Psoas muscle (tissue), 8 donors: Measurements from ENCODE around the gene PRICKLE1. TPM values are rescaled to one million over a fixed set of nuclear protein-coding genes. Genes with fewer than 3 reads are reported as not detected.
A peak's percentile ranks its signal among the peaks of the same experiment; 100 is the strongest.

Experiments
- ATAC-seq, 4 donors: fragments of 200-7000 bp; cut with Tn5 transposase; one replicate each; pipeline ENCODE4 v1.9.1; 2020; ENCODE audit warnings: moderate library complexity in 3 of 4, mild to moderate bottlenecking in 2 of 4
- DNase-seq, 2 donors: peaks; one replicate each; pipeline ENCODE4 v3.0.0-alpha.2; 2020
- H3K27ac ChIP-seq: fragments of 200-600 bp; one replicate; pipeline ENCODE4 v1.8.0; 2022
- H3K27me3 ChIP-seq, 3 donors: fragments of 200-600 bp in 1 of 3; one replicate each; pipeline versions ENCODE4 v1.6.1 to v1.8.0; 2013 to 2022; ENCODE audit warnings: low read length in 2 of 3, mild to moderate bottlenecking in 2 of 3, moderate library complexity in 1 of 3; ENCODE audit not compliant: insufficient read depth in 3 of 3
- H3K36me3 ChIP-seq, 2 donors: fragments of 200-600 bp in 1 of 2; one replicate each; pipeline versions ENCODE4 v1.6.1 to v1.8.0; 2013 to 2022; ENCODE audit warnings: low read depth in 1 of 2, mild to moderate bottlenecking in 1 of 2, moderate library complexity in 1 of 2; ENCODE audit not compliant: insufficient read depth in 1 of 2
- H3K4me1 ChIP-seq: fragments of 200-600 bp; one replicate; pipeline ENCODE4 v1.8.0; 2022
- H3K4me3 ChIP-seq: fragments of 200-600 bp; one replicate; pipeline ENCODE4 v1.8.0; 2022; ENCODE audit warnings: mild to moderate bottlenecking
- H3K9me3 ChIP-seq: fragments of 200-600 bp; one replicate; pipeline ENCODE4 v1.8.0; 2022
- WGBS, 3 donors: extraction: QIAGEN DNeasy Blood & Tissue Kit; methylation state at CpG; one replicate each; pipeline versions ENCODE4 v1.1.6 to v1.1.7; 2013; 5-methylcytosine and 5-hydroxymethylcytosine counted together
- intact Hi-C, 2 donors: fragments of 100-400 bp; cut with DNase I; formaldehyde crosslinking; loops; one replicate each; pipeline versions ENCODE4 v1.11.0 to v1.14.2; 2022
- polyA plus RNA-seq, 3 donors: library from polyadenylated mRNA; stranded (reverse); fragments of 200-250 nt; gene quantifications; one replicate each; pipeline ENCODE4 v1.2.3, GENCODE V29; 2013
- total RNA-seq, 4 donors: library from RNA; stranded (reverse); fragmentation: NEBNext Ultra II Directional in 2 of 4; extraction: Animal tissue kit (Norgen Biotek cat#: 25700) in 2 of 4; gene quantifications; one replicate each; pipeline versions ENCODE4 v1.2.1 to v1.2.4, GENCODE V29; 2021 to 2023
- TF ChIP-seq, protein P1 (sequence below): fragments of 200-600 bp; IDR thresholded peaks from one replicate; pipeline ENCODE4 v1.8.0; 2022; ENCODE audit warnings: antibody characterized with exemption
- donor health status: healthy with polysubstance abuse.
- donor health status: DM: no; HTN: no; CAD: no; lungs with moderate emphysema.
- donor health status: Bipolar disorder and iron deficiency.
- donor health status: healthy.
- donor health status: DM: yes; HTN: yes; CAD: no.
- donor health status: DM: no; HTN: no; CAD: no.
- donor health status: DM: no; HTN: no; CAD: no.
- donor health status: DM: yes; HTN: yes; CAD: no.

Gene PRICKLE1
- total and polyA plus RNA-seq, 7 donors: 0.37 to 7.6 (median 1.7) TPM

DNA sequence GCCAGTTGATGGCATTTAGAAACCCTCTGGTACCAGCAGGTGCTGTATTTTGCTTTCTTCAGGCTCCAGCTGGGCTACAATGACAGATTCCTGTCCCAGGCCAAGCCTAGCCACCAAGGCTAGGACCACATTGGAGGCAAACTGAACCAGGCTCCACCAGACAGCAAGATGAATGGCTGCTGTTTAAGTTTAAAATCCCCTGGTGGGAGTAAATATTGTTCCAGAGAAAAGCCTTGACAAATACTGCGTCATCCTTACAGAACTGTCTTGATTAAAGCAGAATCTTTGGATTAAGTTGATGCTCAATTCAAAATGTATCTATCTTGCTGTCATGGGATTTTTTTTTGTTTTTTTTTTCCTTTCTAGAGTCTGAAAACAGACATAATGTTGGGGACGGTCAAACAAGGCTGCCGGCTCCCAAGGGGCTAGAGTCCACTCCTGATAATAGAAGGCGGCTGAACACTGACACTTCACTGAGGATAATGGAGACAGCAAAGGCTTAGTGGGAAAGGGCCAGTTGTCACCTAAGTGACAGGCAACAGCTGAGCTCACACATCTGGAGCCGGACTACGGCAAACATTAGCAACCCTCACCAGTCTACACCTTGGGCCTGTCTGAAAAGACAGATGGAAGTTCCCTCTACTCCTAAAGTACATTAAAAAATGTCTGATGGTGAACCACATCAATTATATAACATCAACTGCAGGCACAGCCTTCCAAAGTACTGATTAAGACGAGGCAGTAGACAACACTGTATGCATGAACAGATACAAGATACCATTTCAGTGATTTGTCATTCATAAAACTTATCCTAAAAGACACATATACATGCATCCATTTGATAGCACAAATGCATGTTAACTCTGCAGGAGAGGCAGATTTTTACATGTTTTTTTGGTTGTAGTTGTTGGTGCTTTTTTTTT is 1.7 kb downstream of the PRICKLE1 start:
- Histone ChIP-seq H3K4me1 (peaks cover 11% of the 10 kb centered on the region), H3K36me3 (no peaks in the 10 kb centered on the region), H3K4me3 (peak overlapping the region; percentile 92), H3K27ac (peak overlapping the region; percentile 12), H3K9me3 (no peaks in the 10 kb centered on the region), H3K27me3 (no peaks in the 10 kb centered on the region)
- 43 to 65% (median 52%) methylated on average over 7 of the region's 7 CpGs for WGBS, 3 donors
- intact Hi-C loops: loop anchor here in 1 of 2 donors (10.0 kb wide), 1 partner anchor 157 kb away; no protein-coding TSS in a partner anchor
- DNase-seq (no peak), ATAC-seq (no peak)
- TF ChIP-seq, protein P1, sequence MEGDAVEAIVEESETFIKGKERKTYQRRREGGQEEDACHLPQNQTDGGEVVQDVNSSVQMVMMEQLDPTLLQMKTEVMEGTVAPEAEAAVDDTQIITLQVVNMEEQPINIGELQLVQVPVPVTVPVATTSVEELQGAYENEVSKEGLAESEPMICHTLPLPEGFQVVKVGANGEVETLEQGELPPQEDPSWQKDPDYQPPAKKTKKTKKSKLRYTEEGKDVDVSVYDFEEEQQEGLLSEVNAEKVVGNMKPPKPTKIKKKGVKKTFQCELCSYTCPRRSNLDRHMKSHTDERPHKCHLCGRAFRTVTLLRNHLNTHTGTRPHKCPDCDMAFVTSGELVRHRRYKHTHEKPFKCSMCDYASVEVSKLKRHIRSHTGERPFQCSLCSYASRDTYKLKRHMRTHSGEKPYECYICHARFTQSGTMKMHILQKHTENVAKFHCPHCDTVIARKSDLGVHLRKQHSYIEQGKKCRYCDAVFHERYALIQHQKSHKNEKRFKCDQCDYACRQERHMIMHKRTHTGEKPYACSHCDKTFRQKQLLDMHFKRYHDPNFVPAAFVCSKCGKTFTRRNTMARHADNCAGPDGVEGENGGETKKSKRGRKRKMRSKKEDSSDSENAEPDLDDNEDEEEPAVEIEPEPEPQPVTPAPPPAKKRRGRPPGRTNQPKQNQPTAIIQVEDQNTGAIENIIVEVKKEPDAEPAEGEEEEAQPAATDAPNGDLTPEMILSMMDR: no peak

DNA sequence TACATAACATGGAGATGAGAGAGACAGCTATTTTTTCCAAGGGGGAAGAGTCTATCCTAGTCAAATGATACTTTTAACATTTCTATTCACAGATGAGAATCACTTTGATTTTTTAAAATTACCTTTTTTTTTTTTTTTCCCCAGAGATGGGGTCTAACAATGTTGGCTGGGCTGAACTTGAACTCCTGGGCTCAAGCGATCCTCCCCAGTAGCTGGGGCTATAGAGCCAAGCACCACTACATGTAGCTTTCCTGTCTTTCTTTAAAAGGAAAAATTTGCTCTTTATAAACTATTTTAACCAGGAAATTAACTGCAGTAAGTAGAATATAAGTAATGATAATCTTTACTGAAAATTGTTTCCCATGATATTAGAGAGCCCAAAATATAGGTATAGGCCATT is 3.3 kb downstream of the PRICKLE1 start:
- ATAC-seq: no peak
- H3K4me1 ChIP-seq: peaks cover 11% of the 10 kb centered on the region
- WGBS, 3 donors: 82 to 92% (median 90%) methylated on average over 1 of the region's 1 CpG
- TF ChIP-seq, protein P1: no peak
- no peak overlapping the region for H3K27ac ChIP-seq
- intact Hi-C loops: loop anchor here in 1 of 2 donors (10.0 kb wide), 1 partner anchor 159 kb away; no protein-coding TSS in a partner anchor
- no peaks in the 10 kb centered on the region for H3K27me3 ChIP-seq
- H3K36me3 ChIP-seq: no peaks in the 10 kb centered on the region
- no peaks in the 10 kb centered on the region for H3K9me3 ChIP-seq
- no peak for DNase-seq
- H3K4me3 ChIP-seq: no peak overlapping the region

GRCh38 chr12:42585841-42586216 is 3.7 kb downstream of the PRICKLE1 start:
- no peak overlapping the region for H3K4me3 ChIP-seq
- DNase-seq (no peak), ATAC-seq (no peak)
- H3K27me3 ChIP-seq: no peaks in the 10 kb centered on the region
- 52 to 75% (median 65%) methylated on average over 5 of the region's 5 CpGs for WGBS, 3 donors
- H3K9me3 ChIP-seq: no peaks in the 10 kb centered on the region
- TF ChIP-seq, protein P1: no peak
- intact Hi-C loops: loop anchor here in 1 of 2 donors (10.0 kb wide), 1 partner anchor 159 kb away; no protein-coding TSS in a partner anchor
- H3K4me1 ChIP-seq: peaks cover 11% of the 10 kb centered on the region
- H3K36me3 ChIP-seq: no peaks in the 10 kb centered on the region
- no peak overlapping the region for H3K27ac ChIP-seq

GRCh38 chr12:42585154-42585840 is 4.2 kb downstream of the PRICKLE1 start:
- peaks cover 11% of the 10 kb centered on the region for H3K4me1 ChIP-seq
- H3K27ac ChIP-seq: no peak overlapping the region
- H3K27me3 ChIP-seq: no peaks in the 10 kb centered on the region
- H3K4me3 ChIP-seq: peak overlapping the region; percentile 6
- TF ChIP-seq, protein P1: no peak
- H3K9me3 ChIP-seq: no peaks in the 10 kb centered on the region
- DNase-seq: no peak
- WGBS, 3 donors: 37 to 48% (median 39%) methylated on average over 4 of the region's 4 CpGs
- intact Hi-C loops: loop anchor here in 1 of 2 donors (10.0 kb wide), 1 partner anchor 160 kb away; no protein-coding TSS in a partner anchor
- ATAC-seq: no peak
- no peaks in the 10 kb centered on the region for H3K36me3 ChIP-seq
